Stimulated activated CD8-positive, alpha-beta memory T cell treated with anti-CD3 and anti-CD28 coated beads, Interleukin-4, amount 100 ng/mL, for 4 hours (primary cell): ENCODE measurements around the gene FSTL4.

Experiments
- DNase-seq, 2 donors: peaks; one replicate each; pipeline ENCODE4 v3.0.0-alpha.2; 2020; ENCODE audit warnings: low read depth in 2 of 2, low spot score in 1 of 2

The FSTL4 gene

GRCh38 chr5:133612249-133612860, at the start of gene FSTL4:
TSS of gene FSTL4 (minus strand) at chr5:133612541.
- DNase-seq: no peak

GRCh38 chr5:133661389-133661788, 49.0 kb upstream of the FSTL4 start:
- DNase-seq: no peak

- no peak for DNase-seq
These were observed 46.0 kb upstream of the FSTL4 start for GRCh38 chr5:133658327-133658726.

GRCh38 chr5:133657036-133657435, 44.7 kb upstream of the FSTL4 start:
- DNase-seq: no peak

GRCh38 chr5:133655966-133656365, 43.6 kb upstream of the FSTL4 start:
- no peak for DNase-seq

GRCh38 chr5:133653760-133654049, 41.4 kb upstream of the FSTL4 start:
- DNase-seq: no peak

- no peak for DNase-seq
These were observed 40.8 kb upstream of the FSTL4 start for GRCh38 chr5:133652951-133653759.

GRCh38 chr5:133644000-133644865, 31.9 kb upstream of the FSTL4 start:
- no peak for DNase-seq

GRCh38 chr5:133643365-133643764, 31.0 kb upstream of the FSTL4 start:
- no peak for DNase-seq

- DNase-seq: no peak
These were observed 29.9 kb upstream of the FSTL4 start for GRCh38 chr5:133642153-133642722.

- DNase-seq: no peak
These were observed 29.3 kb upstream of the FSTL4 start for GRCh38 chr5:133641683-133642082.

GRCh38 chr5:133639850-133640528, 27.6 kb upstream of the FSTL4 start:
- DNase-seq: no peak

- no peak for DNase-seq
These were observed 26.1 kb upstream of the FSTL4 start for GRCh38 chr5:133638436-133638835.

GRCh38 chr5:133637206-133637605, 24.9 kb upstream of the FSTL4 start:
- no peak for DNase-seq

- DNase-seq: no peak
These were observed 22.7 kb upstream of the FSTL4 start for GRCh38 chr5:133635051-133635450.

GRCh38 chr5:133627180-133627579, 14.8 kb upstream of the FSTL4 start:
- no peak for DNase-seq

- no peak for DNase-seq
These were observed 12.0 kb upstream of the FSTL4 start for GRCh38 chr5:133624316-133624715.

- DNase-seq: no peak
These were observed 5.8 kb upstream of the FSTL4 start for GRCh38 chr5:133618141-133618540.

- no peak for DNase-seq
These were observed 1.4 kb upstream of the FSTL4 start for GRCh38 chr5:133613743-133614142.

- no peak for DNase-seq
These were observed 843 bp upstream of the FSTL4 start for GRCh38 chr5:133613184-133613583.
